Calu3 (cell line): ENCODE results near the gene ABHD8. TPM values are rescaled to one million over a fixed set of nuclear protein-coding genes. Genes with fewer than 3 reads are reported as not detected.

Source experiments
- BruUV-seq: library from RNA; stranded (reverse); fragments of 400-500 nt; replicated peaks from 2 replicates; lab custom pipeline; 2021; lab: Mats Ljungman, UMichigan
- CTCF ChIA-PET: fragments of 300-600 bp; sonication (Branson Sonifier 250); formaldehyde crosslinking; loops from one replicate; lab custom pipeline; 2022; ENCODE audit warnings: antibody characterized with exemption; lab: Charles Lee
- DNase-seq: peaks from one replicate; pipeline ENCODE4 v3.0.0; 2022
- H3K27ac Mint-ChIP-seq: one replicate; pipeline ENCODE4 v1.8.0; 2022; ENCODE audit warnings: mixed read lengths; ENCODE audit not compliant: unreplicated experiment
- H3K27me3 Mint-ChIP-seq: one replicate; pipeline ENCODE4 v1.8.0; 2022; ENCODE audit warnings: mixed read lengths; ENCODE audit not compliant: unreplicated experiment
- H3K36me3 Mint-ChIP-seq: one replicate; pipeline ENCODE4 v1.8.0; 2022; ENCODE audit warnings: mild to moderate bottlenecking, moderate library complexity, mixed read lengths; ENCODE audit not compliant: insufficient read depth, unreplicated experiment
- H3K4me1 Mint-ChIP-seq: one replicate; pipeline ENCODE4 v1.8.0; 2022; ENCODE audit warnings: mild to moderate bottlenecking, low read depth, mixed read lengths; ENCODE audit not compliant: unreplicated experiment
- H3K4me3 Mint-ChIP-seq: one replicate; pipeline ENCODE4 v1.8.0; 2022; ENCODE audit warnings: mild to moderate bottlenecking, low read depth, moderate library complexity, mixed read lengths; ENCODE audit not compliant: unreplicated experiment
- H3K9me3 Mint-ChIP-seq: one replicate; pipeline ENCODE4 v1.8.0; 2022; ENCODE audit warnings: low read depth, mixed read lengths; ENCODE audit not compliant: unreplicated experiment
- CTCF ChIP-seq: fragments of 200-600 bp; IDR thresholded peaks from one replicate; pipeline ENCODE4 v1.8.0; 2022; ENCODE audit warnings: antibody characterized with exemption; ENCODE audit not compliant: unreplicated experiment
- intact Hi-C: fragments of 100-400 bp; cut with micrococcal nuclease; formaldehyde crosslinking; loops from one replicate; pipeline ENCODE4 v1.10.0; 2022; ENCODE audit not compliant: unreplicated experiment
- total RNA-seq: library from RNA; stranded (reverse); gene quantifications from 2 replicates; pipeline ENCODE4 v1.2.3, GENCODE V29; 2022

Gene ABHD8
- total RNA-seq, 1 experiment from 2014 or later: 6.0 TPM

GRCh38 chr19:17286752-17287151, 16.5 kb downstream of the ABHD8 start:
- DNase-seq: no peak
- no peaks in the 10 kb centered on the region for H3K9me3 Mint-ChIP-seq
- intact Hi-C loops: loop anchor here (10.0 kb wide), 1 partner anchor 222 kb away; no protein-coding TSS in a partner anchor
- no peak overlapping the region for H3K27ac Mint-ChIP-seq
- TF ChIP-seq CTCF: no peak
- no TSS peak for BruUV-seq
- no peaks in the 10 kb centered on the region for H3K27me3 Mint-ChIP-seq
- no peaks in the 10 kb centered on the region for H3K4me1 Mint-ChIP-seq
- no peak overlapping the region for H3K4me3 Mint-ChIP-seq
- H3K36me3 Mint-ChIP-seq: peaks cover 1% of the 10 kb centered on the region
- CTCF ChIA-PET: interaction anchor here (0.6 kb wide), 1 partner anchor 83 kb away, joined by 3 read pairs; no protein-coding TSS in a partner anchor

DNA sequence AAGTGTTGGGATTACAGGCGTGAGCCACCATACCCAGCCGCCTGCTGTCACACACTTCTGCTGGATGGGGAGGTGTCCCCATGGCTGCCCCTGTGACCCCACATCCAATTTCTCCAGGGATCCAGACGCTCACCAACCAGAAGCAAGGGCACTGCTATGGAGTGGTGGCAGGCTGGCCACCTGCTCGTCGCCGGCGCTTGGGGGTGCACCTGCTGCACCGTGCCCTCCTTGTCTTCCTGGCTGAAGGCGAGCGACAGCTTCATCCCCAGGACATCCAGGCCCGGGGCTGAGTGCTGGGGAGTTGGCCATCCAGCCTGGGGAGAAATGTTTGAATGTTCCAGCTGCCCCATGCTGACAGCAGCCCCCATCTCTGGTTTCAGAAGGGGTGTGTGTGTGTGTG, 17.0 kb downstream of the ABHD8 start:
- Mint-ChIP-seq H3K27ac (no peak overlapping the region), H3K9me3 (no peaks in the 10 kb centered on the region), H3K36me3 (no peaks in the 10 kb centered on the region), H3K27me3 (no peaks in the 10 kb centered on the region), H3K4me1 (no peaks in the 10 kb centered on the region), H3K4me3 (no peak overlapping the region)
- intact Hi-C loops: loop anchor here (10.0 kb wide), 1 partner anchor 221 kb away; no protein-coding TSS in a partner anchor
- TF ChIP-seq CTCF: no peak
- DNase-seq: no peak
- no TSS peak for BruUV-seq
- CTCF ChIA-PET: interaction anchor here (0.6 to 0.7 kb wide), 2 partner anchors 83 to 198 kb away, joined by 3 read pairs; no protein-coding TSS in a partner anchor

DNA sequence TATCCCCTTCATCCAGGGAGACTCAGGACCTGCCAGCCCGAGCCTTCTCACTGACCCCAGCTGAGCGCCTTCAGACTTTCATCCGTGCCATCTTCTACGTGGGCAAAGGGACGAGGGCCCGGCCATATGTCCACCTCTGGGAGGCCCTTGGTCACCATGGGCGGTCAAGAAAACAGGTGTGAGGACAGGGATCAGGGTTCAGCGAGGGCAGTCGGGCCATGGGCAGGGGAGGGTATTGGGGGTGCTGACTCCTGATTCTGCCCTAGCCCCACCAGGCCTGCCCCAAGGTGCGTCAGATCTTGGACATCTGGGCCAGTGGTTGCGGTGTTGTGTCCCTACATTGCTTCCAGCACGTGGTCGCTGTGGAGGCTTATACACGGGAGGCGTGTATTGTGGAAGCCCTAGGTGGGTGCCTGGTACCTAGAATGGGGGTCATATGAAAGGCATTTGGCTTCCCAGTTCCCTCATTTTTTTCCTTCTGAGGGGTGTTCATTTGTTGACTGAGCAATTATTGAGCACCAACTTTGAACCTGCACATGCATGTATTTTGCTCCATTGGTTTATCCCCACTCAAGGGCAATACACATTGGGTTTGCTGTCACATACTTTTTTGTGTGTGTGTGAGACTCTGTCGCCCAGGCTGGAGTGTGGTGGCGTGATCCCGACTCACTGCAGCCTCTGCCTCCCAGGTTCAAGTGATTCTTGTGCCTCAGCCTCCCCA, 17.6 kb downstream of the ABHD8 start:
- H3K27ac Mint-ChIP-seq: no peak overlapping the region
- intact Hi-C loops: loop anchor here (10.0 kb wide), 1 partner anchor 221 kb away; no protein-coding TSS in a partner anchor
- CTCF ChIA-PET: interaction anchor here (0.7 kb wide), 1 partner anchor 197 kb away, joined by 3 read pairs; no protein-coding TSS in a partner anchor
- H3K4me3 Mint-ChIP-seq: no peak overlapping the region
- no peaks in the 10 kb centered on the region for H3K9me3 Mint-ChIP-seq
- no peaks in the 10 kb centered on the region for H3K36me3 Mint-ChIP-seq
- no peak for DNase-seq
- TF ChIP-seq CTCF: no peak
- no peaks in the 10 kb centered on the region for H3K4me1 Mint-ChIP-seq
- H3K27me3 Mint-ChIP-seq: no peaks in the 10 kb centered on the region
- BruUV-seq: no TSS peak

DNA sequence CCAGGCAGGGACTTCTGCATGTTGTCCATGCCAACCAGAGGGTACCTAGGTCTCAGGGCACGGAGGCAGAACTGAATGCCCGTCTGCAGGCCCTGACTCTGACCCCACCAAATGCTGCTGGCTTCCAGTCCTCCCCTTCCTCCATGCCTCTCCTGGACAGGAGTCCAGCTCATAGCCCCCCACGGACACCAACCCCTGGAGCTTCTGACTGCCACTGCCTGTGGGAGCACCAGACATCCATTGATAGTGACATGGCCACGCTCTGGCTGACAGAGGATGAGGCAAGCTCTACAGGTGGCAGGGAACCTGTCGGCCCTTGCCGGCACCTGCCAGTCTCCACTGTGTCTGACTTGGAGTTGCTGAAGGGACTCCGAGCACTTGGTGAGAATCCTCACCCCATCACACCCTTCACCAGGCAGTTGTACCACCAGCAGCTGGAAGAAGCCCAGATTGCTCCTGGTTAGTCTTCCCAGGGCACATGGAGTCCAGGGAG, 19.7 kb downstream of the ABHD8 start:
- BruUV-seq: no TSS peak
- H3K27ac Mint-ChIP-seq: no peak overlapping the region
- H3K9me3 Mint-ChIP-seq: no peaks in the 10 kb centered on the region
- TF ChIP-seq CTCF: no peak
- H3K36me3 Mint-ChIP-seq: no peaks in the 10 kb centered on the region
- H3K27me3 Mint-ChIP-seq: no peaks in the 10 kb centered on the region
- DNase-seq: no peak
- CTCF ChIA-PET: no interaction called here
- no peaks in the 10 kb centered on the region for H3K4me1 Mint-ChIP-seq
- H3K4me3 Mint-ChIP-seq: no peak overlapping the region
- intact Hi-C loops: loop anchor here (5.0 to 10.0 kb wide), 2 partner anchors 76 to 219 kb away; no protein-coding TSS in a partner anchor
